ENCODE measurements around the gene PPP1R14B.

DNA sequence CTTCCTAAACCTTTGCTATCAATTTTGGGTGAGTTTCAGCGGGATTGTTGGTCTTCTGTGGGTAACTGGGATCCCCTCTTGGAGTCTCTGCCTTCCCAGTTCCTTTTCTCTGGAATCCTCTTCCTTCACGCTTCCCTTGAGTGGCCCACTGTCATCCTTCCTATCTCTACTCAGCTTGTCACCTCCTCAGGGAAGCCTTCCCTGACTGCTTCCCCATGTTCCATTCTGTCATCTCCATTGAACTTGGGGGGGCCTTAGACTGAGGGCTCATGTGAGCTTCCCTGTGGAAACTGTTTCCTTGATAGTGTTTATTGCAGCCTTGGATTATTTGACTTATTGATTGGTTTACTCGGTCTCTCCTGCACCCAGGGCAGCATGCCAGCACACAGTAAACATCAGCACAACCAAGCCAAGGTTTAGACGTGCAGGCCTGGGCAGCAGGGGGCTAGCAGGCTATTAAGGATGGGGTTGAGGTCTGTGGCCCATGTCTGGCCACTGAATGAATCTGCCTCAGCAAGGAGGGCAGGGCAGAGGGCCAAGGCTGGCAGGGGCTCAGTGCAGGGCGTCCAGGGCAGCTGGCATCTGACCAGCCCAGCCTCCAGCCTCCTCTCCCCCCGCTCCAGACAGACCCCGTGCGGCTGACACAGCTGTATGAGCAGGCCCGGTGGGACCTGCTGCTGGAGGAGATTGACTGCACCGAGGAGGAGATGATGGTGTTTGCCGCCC, 28.0 kb downstream of the PPP1R14B start:
- TF ChIP-seq, protein P1, sequence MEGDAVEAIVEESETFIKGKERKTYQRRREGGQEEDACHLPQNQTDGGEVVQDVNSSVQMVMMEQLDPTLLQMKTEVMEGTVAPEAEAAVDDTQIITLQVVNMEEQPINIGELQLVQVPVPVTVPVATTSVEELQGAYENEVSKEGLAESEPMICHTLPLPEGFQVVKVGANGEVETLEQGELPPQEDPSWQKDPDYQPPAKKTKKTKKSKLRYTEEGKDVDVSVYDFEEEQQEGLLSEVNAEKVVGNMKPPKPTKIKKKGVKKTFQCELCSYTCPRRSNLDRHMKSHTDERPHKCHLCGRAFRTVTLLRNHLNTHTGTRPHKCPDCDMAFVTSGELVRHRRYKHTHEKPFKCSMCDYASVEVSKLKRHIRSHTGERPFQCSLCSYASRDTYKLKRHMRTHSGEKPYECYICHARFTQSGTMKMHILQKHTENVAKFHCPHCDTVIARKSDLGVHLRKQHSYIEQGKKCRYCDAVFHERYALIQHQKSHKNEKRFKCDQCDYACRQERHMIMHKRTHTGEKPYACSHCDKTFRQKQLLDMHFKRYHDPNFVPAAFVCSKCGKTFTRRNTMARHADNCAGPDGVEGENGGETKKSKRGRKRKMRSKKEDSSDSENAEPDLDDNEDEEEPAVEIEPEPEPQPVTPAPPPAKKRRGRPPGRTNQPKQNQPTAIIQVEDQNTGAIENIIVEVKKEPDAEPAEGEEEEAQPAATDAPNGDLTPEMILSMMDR (conservative IDR thresholded peaks at IDR 0.05; ENCODE audit: low read depth, low read length): no peak
- TF ChIP-seq EZH2 (IDR thresholded peaks at IDR 0.05; ENCODE audit: low read length, unreplicated experiment): no peak
- no peak for TF ChIP-seq EZH2phosphoT487 (IDR thresholded peaks at IDR 0.05; ENCODE audit: borderline replicate concordance, low read length)
